HT-29 (cell line): ENCODE measurements around the gene LCN9. TPM values are rescaled to one million over a fixed set of nuclear protein-coding genes. Genes with fewer than 3 reads are reported as not detected.

ENCODE experiments used
- total RNA-seq: library from RNA; depleted of rRNA; stranded (reverse); fragments of >200 nt; shearing (Covaris generic); gene quantifications from 2 replicates; pipeline ENCODE4 v1.2.3, GENCODE V29; 2014; rRNA removed

LCN9 gene
- total RNA-seq, 1 experiment from 2014 or later, result not detected

Other genes with a start within 250 kb of the LCN9 start
- 40.1 and 41.0 TPM in 2 replicates for gene PPP1R26, start 183.5 kb upstream of the LCN9 start, total RNA-seq
- 105 and 115 TPM in 2 replicates for gene MRPS2, start 162.6 kb upstream of the LCN9 start, total RNA-seq
- gene LCN1, start 141.9 kb upstream of the LCN9 start, total RNA-seq, result not detected in 2 replicates
- gene OBP2A, start 117.2 kb upstream of the LCN9 start, total RNA-seq, result not detected in 2 replicates
- not detected in 2 replicates for gene PAEP, start 101.6 kb upstream of the LCN9 start, total RNA-seq
- gene GLT6D1, start 23.8 kb upstream of the LCN9 start, total RNA-seq, result not detected in 2 replicates
- not detected in 2 replicates for gene SOHLH1, start 36.2 kb downstream of the LCN9 start, total RNA-seq
- not detected in 2 replicates for gene KCNT1, start 38.9 kb downstream of the LCN9 start, total RNA-seq
- gene CAMSAP1, start 244.2 kb downstream of the LCN9 start, total RNA-seq, result 28.5 and 29.7 TPM in 2 replicates